Measurements from ENCODE around the gene VTN. TPM values are rescaled to one million over a fixed set of nuclear protein-coding genes. Genes with fewer than 3 reads are reported as not detected.

Gene VTN
- total RNA-seq, 4 donors from 2014 or later, result 0.10 TPM; not detected in 3

DNA sequence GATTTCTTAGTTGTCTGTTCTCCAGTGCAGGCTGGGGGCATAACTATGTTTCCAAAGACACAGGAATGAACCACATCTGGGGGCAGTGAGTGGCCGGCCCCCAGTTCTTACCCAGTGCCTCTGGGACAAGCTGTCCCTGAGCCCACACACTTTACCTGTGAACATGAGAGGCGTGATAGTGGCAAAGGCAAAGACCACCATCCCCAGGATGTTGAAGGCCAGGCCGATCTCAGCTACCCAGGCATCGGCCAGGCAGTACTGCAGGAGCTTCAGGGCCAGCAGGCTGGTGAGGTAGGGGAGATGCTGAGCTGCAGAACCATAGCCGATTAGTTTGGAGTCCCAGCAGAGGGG is 34.3 kb upstream of the VTN start:
- no peak overlapping the region for H3K4me3 ChIP-seq (ENCODE audit: low read depth, poor library complexity, severe bottlenecking)
- intact Hi-C loops (cut with DNase I; ENCODE audit: low total_unique reads), result no loop called here

DNA sequence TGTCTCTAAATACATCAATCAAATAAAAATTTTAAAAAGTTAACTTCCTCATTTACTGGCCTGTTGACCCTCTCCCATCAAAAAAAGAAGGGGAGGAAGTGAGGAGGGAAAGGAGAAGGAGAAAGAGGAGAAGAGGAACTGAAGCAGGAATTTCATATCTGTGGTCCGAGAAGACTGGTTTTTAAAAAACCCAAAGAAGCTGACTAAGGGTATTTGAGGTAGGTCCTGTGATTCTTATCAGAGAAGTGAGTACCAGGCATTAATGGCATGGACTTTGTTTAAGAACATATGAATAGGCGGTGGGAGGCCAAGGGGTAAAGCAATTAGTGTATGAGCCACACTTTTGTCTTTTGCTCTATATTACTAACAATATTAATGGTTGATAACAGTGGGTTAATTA is 33.9 kb upstream of the VTN start:
- DNase-seq (ENCODE audit: low spot score in 2 of 2), result no peak
- intact Hi-C loops (cut with DNase I; ENCODE audit: low total_unique reads), result no loop called here
- WGBS, 2 donors, result 75 to 81% methylated on average over 2 of the region's 2 CpGs
- H3K4me3 ChIP-seq (ENCODE audit: low read depth, poor library complexity, severe bottlenecking), result no peak overlapping the region
- no peak for TF ChIP-seq POLR2A (IDR thresholded peaks at IDR 0.05)
- TF ChIP-seq, protein P1, sequence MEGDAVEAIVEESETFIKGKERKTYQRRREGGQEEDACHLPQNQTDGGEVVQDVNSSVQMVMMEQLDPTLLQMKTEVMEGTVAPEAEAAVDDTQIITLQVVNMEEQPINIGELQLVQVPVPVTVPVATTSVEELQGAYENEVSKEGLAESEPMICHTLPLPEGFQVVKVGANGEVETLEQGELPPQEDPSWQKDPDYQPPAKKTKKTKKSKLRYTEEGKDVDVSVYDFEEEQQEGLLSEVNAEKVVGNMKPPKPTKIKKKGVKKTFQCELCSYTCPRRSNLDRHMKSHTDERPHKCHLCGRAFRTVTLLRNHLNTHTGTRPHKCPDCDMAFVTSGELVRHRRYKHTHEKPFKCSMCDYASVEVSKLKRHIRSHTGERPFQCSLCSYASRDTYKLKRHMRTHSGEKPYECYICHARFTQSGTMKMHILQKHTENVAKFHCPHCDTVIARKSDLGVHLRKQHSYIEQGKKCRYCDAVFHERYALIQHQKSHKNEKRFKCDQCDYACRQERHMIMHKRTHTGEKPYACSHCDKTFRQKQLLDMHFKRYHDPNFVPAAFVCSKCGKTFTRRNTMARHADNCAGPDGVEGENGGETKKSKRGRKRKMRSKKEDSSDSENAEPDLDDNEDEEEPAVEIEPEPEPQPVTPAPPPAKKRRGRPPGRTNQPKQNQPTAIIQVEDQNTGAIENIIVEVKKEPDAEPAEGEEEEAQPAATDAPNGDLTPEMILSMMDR (IDR thresholded peaks at IDR 0.05), result no peak

More for the DNA sequence above, 34.3 kb upstream of the VTN start:
- DNase-seq (ENCODE audit: low spot score in 2 of 2), result no peak
- 89 to 93% methylated on average over 5 of the region's 5 CpGs for WGBS, 2 donors
- TF ChIP-seq POLR2A (IDR thresholded peaks at IDR 0.05), result no peak
- TF ChIP-seq, protein P1 (IDR thresholded peaks at IDR 0.05), result no peak

DNA sequence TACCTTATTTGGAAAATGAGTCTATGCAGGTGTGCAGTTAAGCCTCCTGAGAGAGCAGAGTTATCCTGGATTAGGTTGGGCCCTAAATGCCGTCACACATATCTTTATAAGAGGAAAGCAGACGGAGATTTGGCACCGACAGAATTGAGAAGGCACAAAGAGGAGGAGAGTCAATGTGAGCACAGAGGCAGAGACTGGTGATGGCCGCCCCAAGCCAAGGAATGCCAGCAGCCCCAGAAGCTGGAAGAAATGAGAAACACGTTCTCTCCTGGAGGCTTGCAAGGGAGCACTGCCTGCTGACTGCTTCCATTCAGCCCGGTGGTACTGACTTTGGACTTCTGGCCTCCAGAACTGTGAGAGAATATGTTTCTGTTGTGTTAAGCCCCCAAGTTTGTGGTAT is 32.7 kb upstream of the VTN start:
- no peak for DNase-seq (ENCODE audit: low spot score in 2 of 2)
- WGBS, 2 donors, result 89 to 96% methylated on average over 6 of the region's 6 CpGs
- no peak overlapping the region for H3K4me3 ChIP-seq (ENCODE audit: low read depth, poor library complexity, severe bottlenecking)
- no peak for TF ChIP-seq POLR2A (IDR thresholded peaks at IDR 0.05)
- TF ChIP-seq, protein P1 (IDR thresholded peaks at IDR 0.05), result no peak
- intact Hi-C loops (cut with DNase I; ENCODE audit: low total_unique reads), result no loop called here

DNA sequence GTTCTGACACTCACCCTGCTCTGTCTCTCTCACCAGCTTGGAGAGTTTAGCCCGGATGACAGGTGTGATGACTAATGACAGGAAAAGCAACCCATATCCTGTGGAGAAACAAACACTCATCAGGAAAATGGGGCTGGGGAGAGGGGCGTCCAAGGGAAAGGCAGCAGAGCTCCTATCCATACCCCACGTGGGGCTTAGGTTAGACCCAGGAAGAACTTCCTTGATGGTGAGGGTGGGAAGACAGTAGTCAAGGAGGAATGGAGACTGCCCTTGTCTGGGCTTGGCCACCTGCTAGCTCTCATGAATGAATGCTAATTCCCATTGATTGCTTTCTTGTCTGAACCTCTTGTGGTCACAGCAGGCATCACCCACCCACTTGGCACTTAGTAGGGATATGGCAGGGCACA is 32.1 kb upstream of the VTN start:
- TF ChIP-seq, protein P1 (IDR thresholded peaks at IDR 0.05), result no peak
- TF ChIP-seq POLR2A (IDR thresholded peaks at IDR 0.05), result no peak
- H3K4me3 ChIP-seq (ENCODE audit: low read depth, poor library complexity, severe bottlenecking), result no peak overlapping the region
- WGBS, 2 donors, result 39 to 49% methylated on average over 3 of the region's 3 CpGs
- intact Hi-C loops (cut with DNase I; ENCODE audit: low total_unique reads), result no loop called here
- no peak for DNase-seq (ENCODE audit: low spot score in 2 of 2)

DNA sequence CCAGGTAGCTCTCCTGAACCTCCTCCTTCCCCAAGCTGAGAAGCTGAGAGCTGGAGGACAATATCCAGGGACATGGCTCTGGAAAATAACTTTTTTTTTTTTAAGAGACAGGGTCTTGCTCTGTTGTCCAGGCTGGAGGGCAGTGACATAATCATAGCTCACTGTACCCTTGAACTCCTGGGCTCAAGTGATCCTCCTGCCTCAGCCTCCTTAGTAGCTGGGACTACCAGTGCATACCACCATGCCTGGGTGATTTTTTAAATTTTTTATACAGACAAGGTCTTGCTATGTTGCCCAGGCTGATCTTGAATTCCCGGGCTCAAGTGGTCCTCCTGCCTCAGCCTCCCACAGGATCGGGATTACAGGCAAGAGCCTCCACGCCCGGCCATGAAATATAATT is 29.7 kb upstream of the VTN start:
- WGBS, 2 donors, result 89 to 94% methylated on average over 4 of the region's 4 CpGs
- intact Hi-C loops (cut with DNase I; ENCODE audit: low total_unique reads), result no loop called here
- no peak for DNase-seq (ENCODE audit: low spot score in 2 of 2)

More for the DNA sequence above, 29.7 kb upstream of the VTN start:
- H3K4me3 ChIP-seq (ENCODE audit: low read depth, poor library complexity, severe bottlenecking), result no peak overlapping the region
- TF ChIP-seq, protein P1 (IDR thresholded peaks at IDR 0.05), result no peak
- no peak for TF ChIP-seq POLR2A (IDR thresholded peaks at IDR 0.05)

All from lower leg skin (tissue), 4 donors.